Stimulated activated CD4-positive, alpha-beta T cell treated with anti-CD3 and anti-CD28 coated beads, Interleukin-2, amount 100 ng/mL, for 4 hours (primary cell): ENCODE measurements around the gene OR51L1.

Source experiments
- DNase-seq: peaks from one replicate; pipeline ENCODE4 v3.0.0-alpha.2; 2020; ENCODE audit warnings: low read depth

The OR51L1 gene

GRCh38 chr11:5046754-5047330, 52.2 kb downstream of the OR51L1 start:
- DNase-seq = no peak
